RWPE2 (cell line): ENCODE data around the gene SLC39A11.

Source experiments
- ATAC-seq: fragments of 200-7000 bp; cut with Tn5 transposase; 3 replicates; pipeline ENCODE4 v1.9.1; 2021; ENCODE audit warnings: low read depth
- DNase-seq: peaks from one replicate; pipeline ENCODE4 v3.0.0-alpha.2; 2020; ENCODE audit warnings: low spot score
- H3K27ac ChIP-seq: fragments of 450-650 bp; 2 replicates; pipeline ENCODE4 v1.5.1; 2017; ENCODE audit warnings: mild to moderate bottlenecking; ENCODE audit not compliant: poor library complexity, severe bottlenecking
- H3K27me3 ChIP-seq: fragments of 250-450 bp; sonication (Bioruptor Pico); 2 replicates; pipeline ENCODE4 v1.5.1; 2021; ENCODE audit warnings: mild to moderate bottlenecking, moderate library complexity; ENCODE audit not compliant: insufficient read depth, poor library complexity, severe bottlenecking
- H3K36me3 ChIP-seq: fragments of 250-450 bp; sonication (Bioruptor Pico); 2 replicates; pipeline ENCODE4 v1.5.1; 2020; ENCODE audit warnings: low read depth, mild to moderate bottlenecking, moderate library complexity
- H3K4me1 ChIP-seq: fragments of 250-450 bp; sonication (Bioruptor Pico); 2 replicates; pipeline ENCODE4 v1.5.1; 2021; ENCODE audit warnings: mild to moderate bottlenecking, moderate library complexity; ENCODE audit not compliant: insufficient read depth, poor library complexity, severe bottlenecking
- H3K4me3 ChIP-seq: fragments of 250-450 bp; sonication (Bioruptor Pico); 2 replicates; pipeline ENCODE4 v1.5.1; 2021; ENCODE audit warnings: mild to moderate bottlenecking, moderate library complexity; ENCODE audit not compliant: severe bottlenecking
- H3K9me3 ChIP-seq: fragments of 250-450 bp; sonication (Bioruptor Pico); 2 replicates; pipeline ENCODE4 v1.5.1; 2021; ENCODE audit warnings: mild to moderate bottlenecking, moderate library complexity; ENCODE audit not compliant: severe bottlenecking
- CTCF ChIP-seq: fragments of 450-650 bp; IDR thresholded peaks from one replicate; pipeline ENCODE4 v1.5.1; 2017; ENCODE audit warnings: mild to moderate bottlenecking, moderate library complexity; ENCODE audit not compliant: poor library complexity, severe bottlenecking

Gene SLC39A11

GRCh38 chr17:73112246-73112645, 19.8 kb upstream of the SLC39A11 start:
- Histone ChIP-seq H3K4me3 (no peak overlapping the region), H3K27me3 (no peaks in the 10 kb centered on the region), H3K36me3 (no peaks in the 10 kb centered on the region), H3K9me3 (no peaks in the 10 kb centered on the region), H3K4me1 (no peaks in the 10 kb centered on the region), H3K27ac (no peak overlapping the region)
- ATAC-seq (no peak), DNase-seq (no peak)
- TF ChIP-seq CTCF: no peak

- Histone ChIP-seq H3K4me1 (no peaks in the 10 kb centered on the region), H3K4me3 (no peak overlapping the region), H3K36me3 (no peaks in the 10 kb centered on the region), H3K9me3 (no peaks in the 10 kb centered on the region), H3K27ac (no peak overlapping the region), H3K27me3 (no peaks in the 10 kb centered on the region)
- ATAC-seq (no peak), DNase-seq (no peak)
- no peak for TF ChIP-seq CTCF
Observed at GRCh38 chr17:73111386-73111785, 18.9 kb upstream of the SLC39A11 start.

GRCh38 chr17:73107191-73107590, 14.7 kb upstream of the SLC39A11 start:
- peak; percentile 18 for DNase-seq
- H3K36me3 ChIP-seq: no peaks in the 10 kb centered on the region
- H3K4me1 ChIP-seq: no peaks in the 10 kb centered on the region
- H3K4me3 ChIP-seq: no peak overlapping the region
- ATAC-seq: no peak
- no peaks in the 10 kb centered on the region for H3K9me3 ChIP-seq
- H3K27me3 ChIP-seq: no peaks in the 10 kb centered on the region
- TF ChIP-seq CTCF: no peak
- no peak overlapping the region for H3K27ac ChIP-seq

- no peaks in the 10 kb centered on the region for H3K4me1 ChIP-seq
- no peaks in the 10 kb centered on the region for H3K27me3 ChIP-seq
Observed at GRCh38 chr17:73105431-73105830, 12.9 kb upstream of the SLC39A11 start.

More at GRCh38 chr17:73105431-73105830, 12.9 kb upstream of the SLC39A11 start:
- H3K27ac ChIP-seq: no peak overlapping the region
- TF ChIP-seq CTCF: no peak
- DNase-seq (no peak), ATAC-seq (no peak)
- no peak overlapping the region for H3K4me3 ChIP-seq
- no peaks in the 10 kb centered on the region for H3K36me3 ChIP-seq
- H3K9me3 ChIP-seq: no peaks in the 10 kb centered on the region
